A549 (cell line): ENCODE measurements around the gene BASP1.

ENCODE experiments used
- CEBPB ChIP-seq, 2 experiments: fragments of >200 bp in 1 of 2; sonication (Bioruptor Twin) in 1 of 2; formaldehyde crosslinking in 1 of 2; IDR thresholded peaks; 2 replicates each; pipeline ENCODE4 v1.6.1; 2012 to 2016
- CTCF ChIP-seq: fragments of >200 bp; sonication (Bioruptor Twin); formaldehyde crosslinking; IDR thresholded peaks from 3 replicates; pipeline ENCODE4 v1.5.1; 2016
- EP300 ChIP-seq, 2 experiments: fragments of >200 bp; sonication (Bioruptor Twin); formaldehyde crosslinking; IDR thresholded peaks; 2 replicates in 1 of 2; 3 replicates in 1 of 2; pipeline ENCODE4 v1.6.1; 2016 to 2017
- HES2 ChIP-seq: fragments of >200 bp; sonication (Bioruptor Twin); formaldehyde crosslinking; IDR thresholded peaks from 2 replicates; pipeline ENCODE4 v1.6.1; 2016
- KDM1A ChIP-seq: fragments of 200-600 bp; sonication (generic); IDR thresholded peaks from 2 replicates; pipeline ENCODE4 v1.6.1; 2016; ENCODE audit warnings: low read depth, mild to moderate bottlenecking
- KDM5A ChIP-seq: fragments of 200-600 bp; sonication (generic); IDR thresholded peaks from 2 replicates; pipeline ENCODE4 v1.6.1; 2016; ENCODE audit warnings: antibody characterized with exemption, mild to moderate bottlenecking
- MYC ChIP-seq: IDR thresholded peaks from 2 replicates; pipeline ENCODE4 v1.6.1; 2012; ENCODE audit warnings: mild to moderate bottlenecking, inconsistent platforms, low read length, improper control_type of control experiment, borderline replicate concordance
- NPAS2 ChIP-seq: fragments of 250-450 bp; sonication (Bioruptor Pico); IDR thresholded peaks from 2 replicates; pipeline ENCODE4 v1.8.0; 2022; ENCODE audit warnings: mild to moderate bottlenecking, moderate library complexity, borderline replicate concordance
- POLR2A ChIP-seq: IDR thresholded peaks from 2 replicates; pipeline ENCODE4 v1.6.1; 2012; ENCODE audit warnings: mild to moderate bottlenecking, low read length
- POLR2AphosphoS2 ChIP-seq: conservative IDR thresholded peaks from 2 replicates; pipeline ENCODE4 v1.6.1; 2012; ENCODE audit warnings: low read length, improper control_type of control experiment, inconsistent platforms
- RNF2 ChIP-seq: fragments of 200-600 bp; sonication (generic); IDR thresholded peaks from 2 replicates; pipeline ENCODE4 v1.6.1; 2016; ENCODE audit warnings: low read depth, mild to moderate bottlenecking, antibody characterized with exemption, moderate library complexity, borderline replicate concordance

GRCh38 chr5:17258431-17258830 lies 41.0 kb downstream of the BASP1 start:
- TF ChIP-seq HES2 (no peak), EP300 (IDR thresholded peaks at IDR 0.05) (no peak), CTCF (no peak), POLR2AphosphoS2 (no peak), MYC (no peak), RNF2 (no peak), CEBPB (IDR thresholded peaks at IDR 0.05) (peak in 1 of 2 experiments; percentile 43; a peak in 1 of 4 replicates), NPAS2 (CRISPR knock-in tag) (no peak), KDM1A (no peak), KDM5A (no peak), POLR2A (no peak)
